Measurements from ENCODE around the gene CIRBP.

DNA sequence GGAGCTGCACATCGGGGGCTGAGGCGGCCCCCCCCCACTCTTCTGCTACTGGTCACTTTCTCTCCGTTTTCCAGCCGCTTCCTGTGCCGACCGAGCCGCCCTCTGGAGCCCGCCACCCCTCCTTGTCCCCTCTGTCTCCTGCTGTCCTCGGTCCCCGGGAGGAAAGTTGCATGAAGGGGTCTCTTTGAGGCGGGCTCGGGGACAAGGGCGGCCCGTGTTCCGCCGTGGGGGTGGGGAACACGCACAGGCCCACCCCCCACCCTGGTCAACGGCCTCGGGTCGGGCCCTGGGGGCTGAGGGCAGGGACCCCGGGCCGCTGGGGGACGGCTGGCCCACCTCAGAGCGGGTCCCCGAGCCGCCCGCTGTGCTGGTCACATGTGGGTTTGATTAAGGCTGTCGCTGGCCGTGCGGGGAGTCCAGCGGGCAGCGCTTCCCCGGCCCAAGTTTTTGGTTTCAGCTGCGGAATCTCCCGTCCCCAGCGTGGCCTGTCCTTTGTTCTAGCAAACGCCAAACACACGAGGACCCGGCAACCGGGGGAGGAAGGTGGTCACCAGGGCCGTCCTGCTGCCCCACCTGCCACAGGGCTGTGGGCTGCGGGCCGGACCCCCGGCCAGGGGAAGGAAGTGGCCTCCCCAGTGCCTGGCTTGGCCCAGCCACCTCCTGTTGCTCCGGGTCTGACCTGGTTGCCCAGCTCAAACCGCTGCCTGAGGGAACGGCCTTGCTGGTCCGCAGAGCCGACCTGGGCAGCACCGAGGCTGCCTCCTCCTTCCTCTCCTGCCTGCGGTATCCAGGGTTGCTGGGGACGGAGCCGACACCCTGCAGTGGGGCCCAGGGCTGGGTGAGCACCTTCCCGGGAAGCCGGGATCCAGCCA, 18.5 kb downstream of the CIRBP start:
- TF ChIP-seq CTCF (IDR thresholded peaks at IDR 0.05), result no peak
- no peak for TF ChIP-seq EZH2 (IDR thresholded peaks at IDR 0.05; ENCODE audit: borderline replicate concordance, insufficient read depth, low read depth, low read length, poor library complexity, severe bottlenecking)
